Measurements from ENCODE around the gene MARK1.

DNA sequence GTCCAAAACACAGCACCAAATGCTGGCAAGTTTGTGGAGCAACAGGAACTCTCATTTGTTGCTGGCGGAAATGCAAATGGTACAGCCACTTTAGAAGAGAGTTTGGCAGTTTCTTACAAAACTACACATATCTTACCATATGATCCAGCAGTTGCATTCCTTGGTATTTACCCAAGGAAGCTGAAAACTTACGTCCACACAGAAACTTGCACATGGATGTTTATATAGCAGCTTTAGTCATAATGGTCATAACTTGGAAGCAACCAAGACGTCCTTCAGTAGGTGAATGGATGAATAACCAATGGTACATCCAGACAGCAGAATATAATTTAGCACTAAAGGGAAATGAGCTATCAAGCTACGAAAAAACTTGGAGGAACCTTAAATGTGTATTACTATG, 66.4 kb downstream of the MARK1 start:
- TF ChIP-seq CTCF (IDR thresholded peaks at IDR 0.05) (no peak), EZH2 (IDR thresholded peaks at IDR 0.05) (no peak), EZH2phosphoT487 (IDR thresholded peaks at IDR 0.05) (no peak)
